AG09319 (cell line): ENCODE measurements around the gene SLC26A1.
A peak's percentile ranks its signal among the peaks of the same experiment; 100 is the strongest.

Experiments used
- DNase-seq: peaks from one replicate; pipeline ENCODE4 v3.0.0-alpha.2; 2010; ENCODE audit warnings: low read depth; ENCODE audit errors: extremely low read depth
- CTCF ChIP-seq: IDR thresholded peaks from 2 replicates; pipeline ENCODE4 v1.5.1; 2011; ENCODE audit warnings: low read depth, mild to moderate bottlenecking, inconsistent platforms, low read length, moderate library complexity

The SLC26A1 gene

GRCh38 chr4:988726-989721 lies 4.2 kb downstream of the SLC26A1 start:
- DNase-seq = no peak
- TF ChIP-seq CTCF = no peak

DNA sequence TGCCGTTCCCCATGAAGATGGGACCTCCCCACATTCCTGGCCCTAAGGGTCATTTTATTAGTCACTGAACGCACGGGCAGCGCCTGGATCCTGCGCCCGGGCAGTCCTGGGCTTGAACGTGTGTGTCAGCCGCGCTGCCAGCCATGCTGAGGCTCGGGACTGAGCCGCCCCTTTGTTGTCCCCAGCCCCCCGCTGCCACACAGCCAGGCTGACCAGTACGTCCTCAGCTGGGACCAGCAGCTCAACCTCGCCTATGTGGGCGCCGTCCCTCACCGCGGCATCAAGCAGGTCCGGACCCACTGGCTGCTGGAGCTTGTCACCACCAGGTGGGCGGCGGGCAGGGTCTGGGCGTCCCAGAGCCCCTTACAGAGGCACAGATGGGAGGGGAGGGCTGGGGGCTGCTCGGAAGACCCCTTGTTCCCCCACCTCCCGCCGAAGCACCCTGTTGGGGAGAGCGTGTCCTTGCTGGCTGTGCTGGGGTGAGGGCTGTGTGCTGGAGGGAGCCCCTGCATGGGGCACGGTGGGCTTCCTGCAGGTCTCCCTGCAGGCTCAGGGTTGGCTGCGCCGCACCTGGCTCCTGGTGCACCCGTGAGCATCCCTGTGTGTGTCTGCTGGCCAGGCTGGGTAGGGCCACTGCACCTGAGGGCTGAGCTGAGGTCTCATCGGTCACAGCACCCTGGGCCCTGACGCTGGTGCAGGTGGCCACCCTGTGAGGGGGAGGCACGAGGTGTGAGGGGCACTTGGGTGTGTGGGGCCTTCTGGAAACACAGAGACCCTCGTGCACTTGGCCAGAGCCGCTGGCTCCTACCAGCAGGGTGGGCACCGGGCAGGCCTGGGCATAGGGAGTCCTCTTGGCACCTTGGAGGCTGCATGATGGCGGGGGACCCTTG lies 5.3 kb downstream of the SLC26A1 start:
- no peak for DNase-seq
- no peak for TF ChIP-seq CTCF

- DNase-seq = no peak
These were observed 6.2 kb downstream of the SLC26A1 start, which contains the start of gene IDUA for GRCh38 chr4:986879-987623. Gene IDUA (plus strand): TSS chr4:987044. CDS start chr4:987085, 41 bp downstream.

GRCh38 chr4:986428-986878 lies 6.8 kb downstream of the SLC26A1 start:
- no peak for TF ChIP-seq CTCF

More at GRCh38 chr4:986879-987623, 6.2 kb downstream of the SLC26A1 start, which contains the start of gene IDUA:
- TF ChIP-seq CTCF = peak; percentile 45

DNA sequence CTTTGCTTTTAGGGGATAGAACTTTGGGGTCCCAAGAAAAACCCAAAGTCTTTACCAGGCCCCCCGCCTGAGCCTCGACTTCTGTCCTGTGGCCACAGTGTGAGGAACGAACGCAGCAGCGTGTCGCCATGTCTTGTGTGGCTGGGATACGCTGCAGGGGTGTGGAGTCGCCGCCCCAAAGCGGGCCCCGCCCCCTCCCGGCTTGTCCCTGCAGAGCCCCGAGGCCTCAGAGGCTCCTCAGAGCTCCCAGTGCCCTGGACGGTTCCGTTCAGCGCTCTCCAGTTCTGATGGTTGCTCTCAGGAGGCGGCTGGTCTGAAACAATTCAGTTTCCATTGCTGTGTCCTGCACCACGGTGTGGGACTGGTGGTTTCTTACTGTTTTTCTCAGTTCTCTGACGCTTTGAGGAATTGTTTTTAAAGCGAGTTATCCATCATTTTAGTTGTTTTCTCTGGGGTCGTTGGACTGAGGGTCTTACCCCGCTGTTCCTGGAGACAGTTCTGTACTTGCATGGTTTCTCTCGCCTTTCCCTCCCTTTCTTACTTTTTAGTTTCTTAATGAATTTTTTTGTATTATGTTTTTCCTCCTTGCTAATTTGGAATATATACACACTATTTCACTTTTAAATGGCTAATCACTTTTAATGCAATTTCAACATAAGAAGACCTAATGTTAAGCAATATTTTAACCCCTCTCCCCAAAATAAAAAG lies 7.9 kb downstream of the SLC26A1 start:
- no peak for TF ChIP-seq CTCF
- DNase-seq = no peak

More at GRCh38 chr4:986428-986878, 6.8 kb downstream of the SLC26A1 start:
- no peak for DNase-seq

DNA sequence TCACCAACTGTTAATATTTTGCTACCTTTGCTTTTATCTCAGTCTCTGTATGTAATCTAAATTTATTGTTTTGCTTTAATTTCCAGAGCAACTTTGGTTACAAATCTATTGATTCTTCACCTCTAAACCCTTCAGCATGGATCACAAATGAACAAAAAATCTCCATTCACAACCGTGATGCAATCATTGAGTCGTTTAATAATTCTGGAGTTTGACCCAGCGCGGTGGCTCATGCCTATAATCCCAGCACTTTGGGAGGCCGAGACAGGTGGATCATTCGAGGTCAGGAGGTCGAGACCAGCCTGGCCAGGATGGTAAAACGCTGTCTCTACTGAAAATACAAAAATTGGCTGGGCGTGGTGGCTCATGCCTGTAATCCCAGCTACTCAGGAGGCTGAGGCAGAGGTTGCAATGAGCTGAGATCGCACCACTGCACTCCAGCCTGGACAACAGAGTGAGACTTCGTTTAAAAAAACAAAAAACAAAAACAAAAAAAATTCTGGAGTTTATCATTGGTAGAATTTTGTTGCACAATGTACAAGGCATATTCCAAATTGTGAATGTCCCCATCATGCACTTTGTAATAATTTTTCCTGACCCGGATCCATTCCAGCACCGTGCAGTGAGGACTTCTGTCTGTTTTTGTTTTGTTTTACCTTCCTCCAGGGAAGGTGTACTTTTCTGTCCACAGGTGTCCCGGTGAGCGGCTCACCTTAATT lies 8.7 kb downstream of the SLC26A1 start:
- no peak for DNase-seq
- TF ChIP-seq CTCF = no peak
